Neuronal stem cell (in vitro differentiated cells): Measurements from ENCODE around the gene AGPAT2.

Source experiments
- DNase-seq: peaks from one replicate; pipeline ENCODE4 v3.0.0-alpha.2; 2013; ENCODE audit warnings: low spot score
- H2AFZ ChIP-seq: one replicate; pipeline ENCODE4 v1.6.1; 2013; ENCODE audit warnings: mild to moderate bottlenecking, low read length, inconsistent platforms
- H2AK5ac ChIP-seq: 2 replicates; pipeline ENCODE4 v1.6.1; 2013; ENCODE audit warnings: low read depth, mild to moderate bottlenecking, inconsistent platforms, low read length, moderate library complexity, mixed read lengths
- H2BK120ac ChIP-seq: 2 replicates; pipeline ENCODE4 v1.6.1; 2013; ENCODE audit warnings: low read depth, mild to moderate bottlenecking, inconsistent platforms, low read length, moderate library complexity, mixed read lengths
- H2BK12ac ChIP-seq: one replicate; pipeline ENCODE4 v1.6.1; 2013; ENCODE audit warnings: low read length, inconsistent platforms
- H2BK15ac ChIP-seq: 2 replicates; pipeline ENCODE4 v1.6.1; 2013; ENCODE audit warnings: mild to moderate bottlenecking, low read length, inconsistent platforms, mixed read lengths
- H2BK5ac ChIP-seq: one replicate; pipeline ENCODE4 v1.6.1; 2013; ENCODE audit warnings: inconsistent platforms, mild to moderate bottlenecking, low read length, moderate library complexity
- H3K14ac ChIP-seq: one replicate; pipeline ENCODE4 v1.6.1; 2013; ENCODE audit warnings: low read length, inconsistent platforms
- H3K18ac ChIP-seq: 2 replicates; pipeline ENCODE4 v1.6.1; 2013; ENCODE audit warnings: low read length, inconsistent platforms
- H3K23ac ChIP-seq: 2 replicates; pipeline ENCODE4 v1.6.1; 2013; ENCODE audit warnings: low read depth, mild to moderate bottlenecking, mixed read lengths, low read length, inconsistent platforms; ENCODE audit not compliant: poor library complexity
- H3K27ac ChIP-seq: replicated peaks from 3 replicates; pipeline ENCODE4 v1.5.1; 2013; ENCODE audit warnings: low read length, inconsistent platforms
- H3K27me3 ChIP-seq, 3 experiments: 2 replicates each; pipeline ENCODE4 v1.6.1; 2013; ENCODE audit warnings: low read length in 3 of 3, mild to moderate bottlenecking in 2 of 3, inconsistent platforms in 1 of 3, low read depth in 1 of 3, mixed read lengths in 1 of 3, moderate library complexity in 1 of 3; ENCODE audit not compliant: control insufficient read depth in 3 of 3, insufficient read depth in 3 of 3
- H3K36me3 ChIP-seq, 2 donors: replicated peaks in 1 of 2; 2 replicates each; pipeline ENCODE4 v1.6.1; 2013; ENCODE audit warnings: low read length in 2 of 2; ENCODE audit not compliant: control insufficient read depth in 2 of 2, insufficient read depth in 2 of 2
- H3K4ac ChIP-seq: 2 replicates; pipeline ENCODE4 v1.6.1; 2013; ENCODE audit warnings: inconsistent platforms, mild to moderate bottlenecking, low read length, moderate library complexity
- H3K4me1 ChIP-seq, 2 donors: 1 replicate in 1 of 2; 2 replicates in 1 of 2; pipeline ENCODE4 v1.6.1; 2013; ENCODE audit warnings: low read length in 2 of 2, low read depth in 1 of 2; ENCODE audit not compliant: control insufficient read depth in 2 of 2, insufficient read depth in 1 of 2
- H3K4me2 ChIP-seq: one replicate; pipeline ENCODE4 v1.6.1; 2013; ENCODE audit warnings: mild to moderate bottlenecking, low read length, inconsistent platforms; ENCODE audit not compliant: insufficient read depth, poor library complexity, severe bottlenecking
- H3K4me3 ChIP-seq, 2 donors: 2 replicates each; pipeline ENCODE4 v1.5.1; 2013; ENCODE audit warnings: low read length in 2 of 2, mild to moderate bottlenecking in 2 of 2, inconsistent platforms in 1 of 2, moderate library complexity in 1 of 2
- H3K79me1 ChIP-seq: one replicate; pipeline ENCODE4 v1.6.1; 2013; ENCODE audit warnings: low read depth, mild to moderate bottlenecking, inconsistent platforms, low read length, moderate library complexity
- H3K9ac ChIP-seq: one replicate; pipeline ENCODE4 v1.6.1; 2013; ENCODE audit warnings: mild to moderate bottlenecking, low read depth, low read length, inconsistent platforms; ENCODE audit not compliant: poor library complexity
- H3K9me3 ChIP-seq, 2 donors: replicated peaks in 1 of 2; 2 replicates each; pipeline versions ENCODE3 to v1.6.1; 2013; ENCODE audit warnings: low read length in 2 of 2, mild to moderate bottlenecking in 2 of 2, inconsistent platforms in 1 of 2, low read depth in 1 of 2, mixed read lengths in 1 of 2, moderate library complexity in 1 of 2; ENCODE audit not compliant: control insufficient read depth in 2 of 2, insufficient read depth in 1 of 2
- H4K8ac ChIP-seq: one replicate; pipeline ENCODE4 v1.6.1; 2013; ENCODE audit warnings: low read depth, mild to moderate bottlenecking, inconsistent platforms, low read length, moderate library complexity
- H4K91ac ChIP-seq: one replicate; pipeline ENCODE4 v1.6.1; 2013; ENCODE audit warnings: low read length, low read depth, mild to moderate bottlenecking, inconsistent platforms; ENCODE audit not compliant: poor library complexity
- WGBS, 2 donors: extraction: QIAGEN DNeasy Blood & Tissue Kit; methylation state at CpG; one replicate each; pipeline ENCODE4 v1.1.7; 2013; ENCODE audit warnings: missing lambda C conversion rate in 2 of 2, mixed read lengths in 1 of 2; ENCODE audit not compliant: insufficient read length in 2 of 2, insufficient replicate concordance in 1 of 2; ENCODE audit errors: extremely low coverage in 2 of 2; 5-methylcytosine and 5-hydroxymethylcytosine counted together

AGPAT2 gene

GRCh38 chr9:136690104-136690805 is 3.0 kb upstream of the AGPAT2 start:
- Histone ChIP-seq H2BK15ac (peak overlapping the region; percentile 78), H3K4me2 (no peak overlapping the region), H3K9ac (no peak overlapping the region), H3K4ac (no peak overlapping the region), H3K18ac (peak overlapping the region; percentile 76), H2BK12ac (peak overlapping the region; percentile 58), H3K4me3 (no peak overlapping the region), H2BK5ac (peak overlapping the region; percentile 13), H3K4me1 (peaks cover 15 to 19% of the 10 kb centered on the region in 2 donors), H3K79me1 (peaks cover 3% of the 10 kb centered on the region), H2BK120ac (no peak overlapping the region), H3K14ac (no peak overlapping the region), H4K8ac (no peak overlapping the region), H3K9me3 (no peaks in the 10 kb centered on the region), H3K36me3 (no peaks in the 10 kb centered on the region), H2AFZ (no peak overlapping the region), H3K27me3 (peaks cover 8 to 78% (median 37%) of the 10 kb centered on the region in 3 experiments), H3K23ac (peak overlapping the region; percentile 25), H3K27ac (no peak overlapping the region), H2AK5ac (peak overlapping the region; percentile 96), H4K91ac (no peak overlapping the region)
- DNase-seq: no peak
- no CpG with 5 or more reads among the region's 25 CpGs for WGBS, 2 donors

- Histone ChIP-seq H2AFZ (no peak overlapping the region), H3K27me3 (peaks cover 8 to 85% (median 45%) of the 10 kb centered on the region in 3 experiments), H2BK120ac (no peak overlapping the region), H3K4me3 (no peak overlapping the region), H3K18ac (no peak overlapping the region), H4K8ac (no peak overlapping the region), H3K4ac (no peak overlapping the region), H2BK15ac (peak overlapping the region; percentile 65), H3K4me2 (no peak overlapping the region), H3K9ac (no peak overlapping the region), H3K36me3 (no peaks in the 10 kb centered on the region), H3K9me3 (no peaks in the 10 kb centered on the region), H3K23ac (no peak overlapping the region), H3K79me1 (peaks cover 3% of the 10 kb centered on the region), H2BK5ac (no peak overlapping the region), H2AK5ac (peak overlapping the region; percentile 68), H2BK12ac (no peak overlapping the region), H3K4me1 (peaks cover 17 to 19% of the 10 kb centered on the region in 2 donors), H3K14ac (no peak overlapping the region), H3K27ac (no peak overlapping the region), H4K91ac (no peak overlapping the region)
- WGBS, 2 donors: no CpG with 5 or more reads among the region's 7 CpGs
- DNase-seq: no peak
Observed at GRCh38 chr9:136689108-136689460, 1.8 kb upstream of the AGPAT2 start.

- H3K4ac ChIP-seq: no peak overlapping the region
- H3K79me1 ChIP-seq: peaks cover 3% of the 10 kb centered on the region
- H3K4me3 ChIP-seq: no peak overlapping the region
- H2BK12ac ChIP-seq: no peak overlapping the region
- no peak for DNase-seq
- peak overlapping the region; percentile 68 for H2AK5ac ChIP-seq
- no peaks in the 10 kb centered on the region for H3K9me3 ChIP-seq
- peak overlapping the region; percentile 4 for H3K18ac ChIP-seq
- no CpG with 5 or more reads among the region's 21 CpGs for WGBS, 2 donors
- H3K14ac ChIP-seq: peak overlapping the region; percentile 75
- no peak overlapping the region for H3K4me2 ChIP-seq
- H2BK5ac ChIP-seq: no peak overlapping the region
- H3K9ac ChIP-seq: no peak overlapping the region
- H4K91ac ChIP-seq: no peak overlapping the region
- no peaks in the 10 kb centered on the region for H3K36me3 ChIP-seq
- H4K8ac ChIP-seq: no peak overlapping the region
- H3K27ac ChIP-seq: no peak overlapping the region
- peaks cover 17 to 19% of the 10 kb centered on the region in 2 donors for H3K4me1 ChIP-seq
- peak overlapping the region; percentile 65 for H2BK15ac ChIP-seq
- no peak overlapping the region for H2AFZ ChIP-seq
- no peak overlapping the region for H2BK120ac ChIP-seq
- peaks cover 8 to 79% (median 46%) of the 10 kb centered on the region in 3 experiments for H3K27me3 ChIP-seq
- H3K23ac ChIP-seq: peak overlapping the region; percentile 81
Observed at GRCh38 chr9:136688274-136689107, 1.2 kb upstream of the AGPAT2 start.

- Histone ChIP-seq H3K9me3 (no peaks in the 10 kb centered on the region), H3K27me3 (peaks cover 8 to 72% (median 46%) of the 10 kb centered on the region in 3 experiments), H2AFZ (no peak overlapping the region), H3K9ac (peak overlapping the region; percentile 15), H3K4me1 (peaks cover 17 to 19% of the 10 kb centered on the region in 2 donors), H3K18ac (peak overlapping the region; percentile 48), H2BK5ac (no peak overlapping the region), H3K4me3 (no peak overlapping the region), H3K36me3 (no peaks in the 10 kb centered on the region), H3K14ac (peak overlapping the region; percentile 75), H3K4me2 (peak overlapping the region; percentile 33), H3K4ac (no peak overlapping the region), H2BK15ac (peak overlapping the region; percentile 59), H2BK12ac (peak overlapping the region; percentile 50), H3K79me1 (peaks cover 3% of the 10 kb centered on the region), H2BK120ac (no peak overlapping the region), H3K27ac (no peak overlapping the region), H4K91ac (no peak overlapping the region), H4K8ac (no peak overlapping the region), H2AK5ac (no peak overlapping the region), H3K23ac (peak overlapping the region; percentile 81)
- WGBS, 2 donors: no CpG with 5 or more reads among the region's 37 CpGs
- DNase-seq: no peak
Observed at GRCh38 chr9:136687721-136688223, 515 bp upstream of the AGPAT2 start.
